HG02798 (cell line): ENCODE data around the gene COL5A1.

Experiments
- ATAC-seq: cut with Tn5 transposase; IDR thresholded peaks from one replicate; pipeline ENCODE4 v1.9.1; 2021; ENCODE audit warnings: mild to moderate bottlenecking; ENCODE audit not compliant: unreplicated experiment, poor library complexity

Gene COL5A1

DNA sequence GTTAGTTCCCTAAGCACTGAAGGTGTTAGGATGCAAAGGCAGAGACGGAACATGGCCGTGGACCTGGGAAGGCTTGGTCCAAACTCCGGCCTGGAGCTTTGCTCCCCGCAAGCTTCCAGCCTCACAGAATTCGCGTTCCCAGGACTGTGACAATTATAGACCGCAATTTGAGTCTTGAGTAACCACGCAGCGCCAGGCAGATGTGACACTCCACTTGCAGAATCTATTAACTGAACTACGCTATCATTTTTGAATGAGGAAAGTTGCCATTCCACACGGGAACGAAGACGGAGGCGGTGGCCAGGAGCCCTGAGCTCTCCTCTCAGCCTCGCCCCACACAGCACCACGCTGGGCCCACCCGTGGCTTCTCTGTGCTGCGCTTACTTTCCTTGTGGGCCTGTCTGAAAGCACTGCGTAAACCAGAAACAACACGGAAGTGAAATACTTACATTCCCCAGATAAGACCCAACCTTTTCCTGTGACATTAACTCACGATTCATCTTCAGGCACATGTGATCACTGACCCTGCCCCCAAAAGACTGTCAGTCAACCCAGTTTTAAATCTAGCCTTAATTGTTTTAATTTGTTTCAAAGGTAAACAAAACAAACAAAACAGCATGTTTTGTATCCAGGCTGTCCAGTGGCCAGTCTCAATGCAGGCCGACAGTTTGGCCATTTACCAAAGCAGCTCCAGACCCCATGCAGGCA lies 16.1 kb upstream of the COL5A1 start:
- no peak for ATAC-seq

DNA sequence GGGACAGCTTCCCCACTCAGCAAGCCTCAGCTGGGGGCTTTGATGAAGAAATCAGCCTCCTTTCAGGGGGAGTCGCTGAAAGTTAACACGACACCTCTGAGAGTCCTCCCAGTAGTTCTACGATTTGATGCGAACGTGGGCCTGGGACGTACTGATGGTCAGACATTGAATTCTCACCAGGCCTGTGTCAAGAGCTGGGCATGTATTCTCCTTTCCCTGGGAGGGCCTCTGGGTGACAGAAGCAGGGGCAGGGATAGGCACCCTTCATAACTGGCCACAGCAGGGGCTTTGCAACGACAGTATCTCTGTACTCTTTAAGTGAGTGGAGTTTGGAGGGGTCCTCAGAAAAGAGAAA lies 15.6 kb upstream of the COL5A1 start:
- no peak for ATAC-seq

DNA sequence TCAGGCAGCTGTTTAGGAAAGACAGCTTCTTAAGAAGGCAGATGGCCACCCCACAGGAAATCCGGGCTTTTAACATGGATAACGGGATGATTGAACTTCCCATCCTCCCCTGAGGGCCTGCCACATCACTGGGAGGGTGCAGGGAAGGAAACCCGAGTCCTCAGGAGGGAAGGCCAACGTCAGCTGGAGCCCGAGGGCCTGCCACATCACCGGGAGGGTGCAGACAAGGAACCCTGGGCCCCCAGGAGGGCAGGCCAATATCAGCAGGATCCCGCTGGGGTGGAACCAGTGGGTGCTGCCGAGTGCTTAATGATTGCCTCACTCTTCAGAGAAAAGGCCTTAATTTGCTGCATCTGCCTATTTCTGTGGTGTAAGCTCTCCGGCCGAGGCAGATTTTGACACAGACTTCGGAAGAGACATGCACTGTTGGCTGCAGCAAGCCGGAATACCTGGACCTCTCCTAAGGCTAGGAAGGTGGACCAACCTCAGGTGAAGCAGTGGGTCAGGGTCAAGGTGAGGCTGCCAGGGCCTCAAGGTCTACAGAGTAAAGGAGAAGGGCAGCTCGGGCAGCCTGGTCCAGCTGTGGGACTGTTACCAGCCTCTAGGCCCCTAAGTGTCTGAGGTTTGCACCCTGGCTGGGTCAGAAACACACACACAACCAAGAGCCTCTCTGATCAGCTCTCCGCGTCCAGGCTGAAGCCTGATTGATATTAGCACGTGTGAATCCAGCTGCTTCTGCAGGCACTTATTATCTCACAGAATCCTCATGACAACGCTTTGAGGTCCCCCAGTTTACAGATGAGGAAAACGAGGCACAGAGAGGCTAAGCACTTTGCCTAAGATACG lies 14.8 kb upstream of the COL5A1 start:
- ATAC-seq = no peak

DNA sequence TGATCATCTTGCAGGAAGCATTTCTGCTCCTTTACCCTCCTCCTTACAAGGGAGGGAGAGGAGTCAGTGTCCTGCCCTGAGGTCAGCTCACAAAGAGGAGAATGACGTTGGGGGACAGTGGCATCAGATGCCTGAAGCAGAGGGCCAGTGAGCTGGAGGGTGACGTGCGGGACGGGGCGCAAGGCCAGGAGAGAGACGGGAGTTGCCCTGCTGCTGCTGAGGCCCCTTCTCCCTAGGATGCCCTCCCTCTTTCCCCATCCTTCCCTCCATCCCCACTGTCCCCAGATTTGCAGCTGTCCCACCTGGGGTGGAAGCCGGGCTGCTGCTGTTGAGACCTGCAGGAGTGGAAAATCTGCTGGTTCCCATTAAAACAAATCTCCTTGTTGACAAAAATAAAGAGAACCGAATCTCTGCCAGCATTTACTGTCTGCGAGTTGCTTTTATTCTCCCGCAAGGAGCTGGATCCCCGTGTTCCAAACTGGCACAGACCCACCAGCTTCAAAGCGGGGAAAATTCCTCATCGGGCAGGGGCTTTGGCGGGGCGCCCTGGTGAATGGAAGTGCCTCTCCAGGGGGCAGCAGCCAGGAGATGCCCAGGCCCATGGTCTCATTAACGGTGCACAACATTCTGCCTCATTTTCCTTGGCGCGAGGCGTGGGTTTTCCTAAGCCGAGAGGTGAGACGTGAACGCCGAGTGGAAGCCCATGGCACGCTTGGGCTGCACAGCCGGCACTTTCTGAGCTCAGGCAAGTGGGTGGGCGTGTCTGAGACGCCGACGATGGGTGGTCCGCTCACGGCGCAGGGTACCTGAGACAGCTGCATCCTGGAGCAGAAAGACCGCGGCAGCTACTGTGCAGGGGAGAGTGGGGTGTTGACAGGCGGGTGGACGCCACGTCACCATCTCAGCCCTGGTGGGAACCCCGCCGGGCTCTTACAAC lies 13.9 kb upstream of the COL5A1 start:
- ATAC-seq = no peak

DNA sequence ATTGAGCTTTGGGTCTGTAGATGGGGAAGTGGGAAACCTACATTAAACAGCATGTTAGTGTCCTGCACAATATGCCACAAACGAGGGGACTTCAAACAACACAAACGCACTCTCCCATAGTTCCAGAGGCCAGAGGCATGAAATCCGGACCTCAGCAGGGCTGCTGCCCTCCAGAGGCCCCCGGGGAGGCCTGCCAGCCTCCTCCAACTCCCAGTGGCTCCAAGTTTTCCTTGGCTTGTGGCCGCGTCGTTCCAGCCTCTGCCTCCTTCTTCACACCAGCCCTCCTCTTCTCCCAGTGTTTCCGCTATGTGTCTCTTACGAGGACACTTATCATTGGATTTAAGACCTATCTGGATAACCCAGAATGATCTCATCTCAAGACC lies 13.3 kb upstream of the COL5A1 start:
- no peak for ATAC-seq

DNA sequence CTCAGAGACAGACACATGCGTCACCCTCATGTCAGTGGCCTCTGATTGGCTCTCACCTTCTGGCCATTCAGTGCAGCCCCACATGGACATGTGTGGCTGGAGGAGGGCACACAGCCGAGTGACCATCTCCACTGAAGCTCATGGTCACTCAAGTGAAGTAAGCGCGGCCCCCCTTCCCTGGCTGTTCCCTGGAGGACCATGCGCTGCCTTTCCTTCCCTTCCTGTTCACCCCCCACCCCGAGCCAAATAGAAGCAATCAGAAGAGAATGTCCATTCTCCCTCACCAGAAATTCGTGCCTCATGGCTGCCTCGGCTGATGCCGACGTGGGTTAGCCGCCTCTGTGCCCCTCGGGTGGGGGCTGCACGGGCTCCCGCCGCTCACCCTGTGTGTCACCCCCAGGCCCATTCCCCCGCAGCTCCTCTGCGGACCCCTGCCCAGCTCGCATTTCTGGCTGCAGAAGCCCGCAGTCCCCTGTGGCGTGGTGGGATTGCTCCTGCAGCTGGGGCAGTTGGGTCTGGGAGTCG lies 12.5 kb upstream of the COL5A1 start:
- no peak for ATAC-seq

DNA sequence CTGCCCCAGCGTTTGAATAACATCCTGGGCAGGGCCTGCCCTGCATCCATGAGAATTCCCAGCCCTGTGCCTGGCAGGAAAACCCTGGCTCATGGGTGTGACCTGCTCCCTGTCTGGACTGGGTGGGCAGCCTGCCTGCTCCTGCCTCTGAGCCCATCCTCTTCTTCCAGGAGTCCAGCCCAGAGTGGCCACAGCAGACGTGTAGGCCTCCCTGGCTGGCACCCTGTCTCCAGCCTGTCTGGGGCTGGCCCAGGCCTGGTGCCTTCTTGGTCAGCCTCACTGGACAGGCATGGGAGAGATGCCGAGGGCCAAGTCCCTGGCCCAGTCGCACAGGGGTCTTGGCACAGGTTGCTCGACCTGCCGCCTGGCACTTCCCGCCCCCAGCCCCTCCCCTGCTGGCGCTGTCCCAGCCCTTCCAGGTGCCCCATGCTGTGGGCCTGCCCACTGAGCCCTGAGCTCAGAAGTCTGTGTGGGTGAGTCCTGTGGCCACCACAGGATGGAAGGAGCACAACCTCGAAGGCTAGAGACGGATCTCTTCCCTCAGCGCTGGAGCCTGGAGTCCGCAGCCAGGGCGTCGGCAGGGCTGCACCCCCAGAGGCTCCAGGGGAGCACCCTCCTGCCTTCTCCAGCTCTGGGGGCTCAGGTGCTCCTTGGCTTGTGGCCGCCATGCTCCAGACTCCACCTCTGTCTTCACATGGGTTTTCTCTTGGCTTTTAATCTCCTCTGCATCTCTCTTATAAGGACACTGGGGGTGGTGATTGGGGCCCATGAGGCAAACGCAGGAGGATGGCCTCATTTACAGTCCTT lies 11.8 kb upstream of the COL5A1 start:
- ATAC-seq = no peak

DNA sequence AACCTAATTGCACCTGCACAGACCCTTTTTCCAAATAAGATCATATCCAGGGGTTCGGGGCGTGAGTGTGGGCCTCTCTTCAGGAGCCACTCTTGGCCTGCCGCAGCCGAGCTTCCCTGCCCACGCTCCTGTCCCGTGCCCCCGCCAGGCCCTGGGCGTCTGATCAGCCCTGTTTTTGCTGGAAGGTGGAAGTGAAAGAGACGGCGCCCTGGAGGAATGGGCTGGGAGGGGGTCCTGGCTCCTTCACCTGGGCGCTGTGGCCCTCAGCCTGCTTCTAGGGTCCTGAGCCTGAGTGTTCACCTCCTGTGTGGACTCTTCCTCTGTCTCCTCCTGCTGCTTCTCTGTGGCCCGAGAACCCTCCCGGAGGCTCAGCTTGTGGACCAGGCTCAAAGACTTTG lies 11.2 kb upstream of the COL5A1 start:
- no peak for ATAC-seq

DNA sequence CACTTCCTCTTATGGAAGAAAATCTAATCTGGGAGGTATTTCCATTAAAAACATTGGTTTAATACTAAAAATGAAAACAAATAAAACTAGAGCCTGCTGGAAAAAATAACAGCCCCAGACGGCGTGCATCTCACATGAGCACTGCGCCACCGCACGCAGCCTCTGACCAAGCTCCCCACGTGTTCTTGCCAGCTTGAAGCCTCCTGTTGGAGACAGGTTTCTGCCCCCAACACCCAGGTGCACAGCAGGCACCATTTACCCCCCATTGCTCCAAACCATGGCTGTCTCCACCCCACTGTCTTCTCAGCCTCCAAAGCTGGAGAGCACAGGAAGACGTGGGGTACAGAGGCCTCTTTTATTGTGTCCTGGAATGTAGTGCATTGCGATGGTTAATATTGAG lies 10.7 kb upstream of the COL5A1 start:
- ATAC-seq = no peak

DNA sequence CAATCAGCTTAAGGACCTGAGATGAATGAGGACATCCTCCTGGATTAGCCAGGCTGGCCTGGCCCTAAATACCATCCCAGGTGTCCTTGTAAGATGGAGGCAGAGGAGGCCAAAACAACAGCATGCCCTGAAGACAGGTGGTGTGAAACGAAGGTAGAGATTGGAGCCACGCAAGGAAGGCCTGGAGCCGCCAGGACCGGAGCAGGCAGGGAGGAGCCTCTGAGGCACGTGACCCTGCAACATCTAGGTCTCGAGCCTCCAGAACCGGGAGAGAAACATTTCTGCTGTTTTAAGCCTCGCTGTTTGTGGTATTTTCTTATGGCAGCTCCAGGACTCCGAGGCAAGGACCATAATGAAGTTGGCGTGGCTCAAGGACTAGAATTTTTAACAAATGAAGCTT lies 9.7 kb upstream of the COL5A1 start:
- ATAC-seq = no peak

DNA sequence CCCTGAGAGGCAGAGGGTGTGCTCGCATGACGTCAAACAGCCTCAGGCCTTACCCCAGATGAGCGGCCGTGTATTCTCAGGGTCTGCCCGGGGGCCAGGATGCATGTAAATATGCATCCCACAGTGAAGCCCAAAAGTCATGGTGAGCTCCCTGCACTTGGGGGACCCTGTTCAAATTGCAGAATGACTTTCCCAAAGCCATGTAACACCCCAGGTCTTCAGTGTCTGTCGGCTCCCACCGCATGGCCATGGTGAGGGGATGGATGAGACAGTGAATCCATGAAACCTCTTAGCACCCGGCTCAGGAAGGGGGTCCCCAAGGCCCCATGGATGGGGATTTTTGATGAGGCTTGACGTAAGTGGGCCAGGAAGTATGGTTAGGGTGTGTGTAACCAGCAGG lies 9.3 kb upstream of the COL5A1 start:
- ATAC-seq = no peak

DNA sequence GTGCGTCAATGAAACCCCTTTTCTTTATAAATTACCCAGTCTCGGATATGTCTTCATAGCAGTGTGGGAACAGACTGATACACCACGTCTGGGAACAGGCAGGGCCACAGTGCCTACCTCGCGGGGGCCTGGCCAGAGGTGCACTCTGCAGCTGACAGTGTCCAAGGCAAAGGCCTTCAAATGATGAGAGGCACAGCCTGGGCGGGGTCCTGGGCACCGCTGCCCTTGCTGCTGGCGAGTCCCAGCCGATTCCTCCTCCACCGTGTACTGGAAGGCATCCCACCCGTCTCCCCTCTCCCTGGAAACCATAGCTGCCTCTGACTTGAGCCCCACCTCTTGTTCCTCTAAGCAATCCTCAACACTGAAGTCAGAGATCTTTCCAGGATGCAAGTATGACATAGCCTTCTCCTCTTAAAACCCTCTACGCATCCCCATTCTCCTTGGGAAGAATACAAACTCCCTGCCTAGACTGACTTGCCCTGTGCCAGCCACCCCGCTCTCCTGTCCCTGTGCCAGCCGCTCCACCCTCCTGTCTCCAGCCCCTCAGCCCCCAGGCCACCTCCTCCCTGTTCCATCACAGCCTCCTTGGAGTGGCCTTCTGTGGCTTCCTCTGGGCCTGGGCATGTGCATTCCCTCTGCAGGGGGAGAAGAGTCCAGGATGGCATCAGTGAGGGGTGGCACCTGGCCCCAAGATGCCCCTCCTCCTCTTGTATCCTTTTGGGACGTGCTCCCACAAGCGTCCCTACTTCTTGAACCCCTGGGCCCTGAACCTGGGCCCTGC lies 8.1 kb upstream of the COL5A1 start:
- ATAC-seq = no peak

DNA sequence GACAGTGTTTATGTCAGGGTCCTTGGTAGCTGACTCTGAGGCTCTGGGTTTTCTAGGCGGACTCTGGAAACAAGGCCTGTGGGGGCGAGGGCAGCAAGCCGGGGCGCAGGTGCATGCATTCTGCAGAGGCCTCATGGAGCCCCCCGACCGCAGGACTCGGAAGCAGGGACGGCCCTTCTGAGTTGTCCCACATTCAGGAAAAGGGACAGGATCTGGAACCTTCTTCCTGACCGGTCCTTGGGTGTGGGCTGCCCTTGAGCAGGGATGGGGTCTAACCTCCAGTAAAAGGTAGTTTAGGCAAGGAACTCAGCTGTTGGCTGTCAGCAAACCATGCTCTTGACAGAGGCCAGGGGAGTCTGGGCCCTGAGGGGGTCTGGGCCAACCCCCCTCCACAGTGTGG lies 7.4 kb upstream of the COL5A1 start:
- no peak for ATAC-seq

DNA sequence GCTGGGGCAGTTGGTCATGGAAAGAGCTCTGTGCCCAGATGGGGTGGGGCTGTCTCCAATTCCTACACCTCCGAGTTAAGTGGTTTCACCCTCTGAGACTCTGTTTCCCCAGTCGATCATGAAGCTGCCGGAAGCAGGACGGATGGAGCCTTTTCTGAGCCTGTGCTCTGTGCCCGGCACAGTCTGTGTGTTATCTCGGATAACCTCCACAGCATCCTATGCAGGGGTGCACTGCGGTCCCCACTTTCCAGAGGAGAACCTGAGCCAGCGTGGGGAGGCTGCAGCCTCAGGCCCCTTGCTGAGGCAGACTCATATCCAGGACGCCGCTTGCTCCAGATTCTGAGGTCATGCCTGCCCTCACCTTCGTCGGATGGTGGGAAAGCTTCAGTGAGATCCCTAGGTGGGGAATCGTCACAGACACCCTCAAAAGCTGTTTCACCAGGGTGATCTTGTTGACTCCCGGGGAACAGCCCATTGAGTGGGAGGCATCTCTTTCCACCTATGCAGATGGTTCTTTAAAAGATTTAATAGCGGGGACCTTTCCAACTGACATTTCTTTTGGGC lies 6.9 kb upstream of the COL5A1 start:
- no peak for ATAC-seq

DNA sequence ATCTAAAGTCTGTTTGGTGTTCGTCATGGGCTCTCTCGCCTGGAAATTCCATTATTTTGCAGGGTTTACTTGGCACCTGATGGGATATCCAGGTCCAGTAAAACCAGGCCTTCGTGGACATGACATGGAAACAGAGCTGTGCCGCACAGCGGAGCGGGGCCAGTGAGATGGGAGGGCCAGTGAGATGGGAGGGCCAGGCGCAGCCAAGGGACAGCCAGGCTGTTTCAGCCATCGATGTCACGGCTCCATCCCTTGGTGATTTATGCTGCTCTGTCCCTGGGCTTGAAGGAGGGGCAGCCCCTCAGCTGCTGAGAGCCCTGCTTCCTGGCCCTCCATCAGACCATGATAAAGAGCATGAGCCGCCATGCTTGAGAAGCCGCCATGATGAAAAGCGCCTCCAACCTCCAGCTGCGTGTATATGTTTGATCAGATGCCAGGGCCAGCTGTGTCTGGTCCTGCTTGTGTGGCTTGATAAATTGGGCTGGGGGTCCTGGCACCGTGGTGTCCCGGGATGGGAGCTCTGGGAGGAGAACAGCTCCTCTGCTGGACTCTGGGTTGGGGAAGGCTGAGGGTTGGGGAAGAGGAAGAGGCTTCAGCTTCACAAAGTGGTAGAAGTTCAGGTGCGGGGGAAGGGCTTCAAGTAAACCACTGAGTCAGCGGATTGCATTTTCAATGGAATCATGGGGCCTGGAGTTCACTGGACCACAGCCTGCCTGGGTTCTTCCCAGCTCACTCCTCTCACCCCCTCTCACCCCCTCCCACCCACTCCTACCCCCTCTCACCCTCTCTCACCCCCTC lies 6.1 kb upstream of the COL5A1 start:
- no peak for ATAC-seq

DNA sequence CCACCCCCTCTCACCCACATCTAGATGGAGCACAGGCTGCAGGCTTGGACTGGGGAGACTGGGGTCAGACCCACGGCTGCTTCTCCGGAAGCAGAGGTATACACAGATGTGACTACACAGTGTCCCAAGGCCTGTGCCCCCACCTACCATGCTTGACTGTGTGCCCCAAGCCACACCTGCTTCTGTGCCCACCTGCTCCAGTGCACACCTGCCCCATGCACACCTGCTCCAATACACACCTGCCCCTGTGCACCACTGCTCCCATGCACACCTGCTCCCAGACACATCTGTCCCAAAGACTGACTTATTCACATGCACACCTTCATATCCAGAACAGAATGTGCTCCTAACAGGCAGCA lies 5.5 kb upstream of the COL5A1 start:
- ATAC-seq = no peak

DNA sequence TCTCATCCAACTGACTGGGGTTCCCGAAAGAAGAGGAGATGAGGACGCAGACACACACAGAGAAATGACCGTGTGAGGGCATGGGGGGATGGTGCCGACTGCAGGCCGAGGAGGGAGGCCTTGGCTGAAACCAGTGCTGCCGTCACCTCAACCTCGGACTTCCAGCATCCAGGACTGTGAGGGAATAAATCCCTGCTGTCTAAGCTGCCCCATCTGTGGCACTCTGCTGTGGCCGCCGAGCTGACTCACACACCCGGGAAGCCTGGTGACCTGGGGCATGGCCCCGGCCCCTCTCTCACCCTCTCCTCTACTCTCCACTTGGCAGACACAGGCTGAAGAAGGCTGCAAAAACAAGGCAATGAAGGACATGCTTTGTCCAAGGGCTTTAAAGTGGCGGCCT lies 4.4 kb upstream of the COL5A1 start:
- ATAC-seq = no peak
